Mammary epithelial cell (primary cell): Measurements from ENCODE around the gene GALNT18.

ENCODE experiments used
- EZH2 ChIP-seq: IDR thresholded peaks from 2 replicates; pipeline ENCODE4 v1.6.1; 2012; ENCODE audit warnings: low read length, inconsistent platforms, borderline replicate concordance
- TF ChIP-seq, protein P1 (sequence below), 2 donors: IDR thresholded peaks in 1 of 2; conservative IDR thresholded peaks in 1 of 2; 2 replicates each; pipeline ENCODE4 v1.5.1; 2011 to 2012; ENCODE audit warnings: inconsistent platforms in 2 of 2, low read length in 2 of 2, mild to moderate bottlenecking in 2 of 2, control low read depth in 1 of 2, low read depth in 1 of 2; ENCODE audit not compliant: insufficient read depth in 1 of 2; ENCODE audit errors: extremely low read depth in 1 of 2

DNA sequence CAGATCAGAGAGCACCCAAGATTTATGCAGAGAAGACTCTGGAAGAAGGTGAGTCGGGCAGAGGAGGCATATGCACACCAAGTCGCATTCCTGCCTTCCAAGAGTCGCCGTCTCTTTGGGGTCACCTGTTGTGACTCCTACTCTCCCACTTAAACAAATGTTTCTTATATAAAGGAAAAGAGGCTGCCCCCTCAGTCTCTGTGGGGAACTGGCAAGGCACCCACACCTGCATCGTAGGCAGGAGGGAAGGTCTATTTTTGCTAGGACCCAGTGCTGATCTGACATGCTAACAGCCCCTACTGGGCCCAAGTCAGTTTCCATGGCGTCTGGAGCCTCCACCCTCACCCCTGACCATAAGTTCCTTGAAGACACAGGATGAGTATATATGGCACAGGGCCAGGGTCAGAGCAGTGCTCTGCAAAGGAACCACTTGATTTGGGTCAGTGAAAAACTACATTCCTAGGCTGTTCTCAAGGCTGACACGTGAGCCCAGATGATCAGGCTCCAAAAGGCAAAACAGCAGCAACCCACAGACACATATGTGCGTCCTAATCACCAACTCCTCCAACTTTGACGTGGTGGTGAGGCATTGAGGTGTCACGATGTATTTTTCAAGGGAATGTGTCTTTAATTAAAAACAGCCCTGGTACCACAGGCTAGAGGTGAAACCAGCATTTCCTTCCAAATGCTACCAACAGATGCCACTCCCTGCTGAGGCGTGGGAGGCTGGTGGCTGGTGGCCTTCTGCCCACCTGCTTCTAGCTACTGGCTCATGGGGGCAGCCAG is 213.2 kb downstream of the GALNT18 start:
- no peak for TF ChIP-seq EZH2
- TF ChIP-seq, protein P1, sequence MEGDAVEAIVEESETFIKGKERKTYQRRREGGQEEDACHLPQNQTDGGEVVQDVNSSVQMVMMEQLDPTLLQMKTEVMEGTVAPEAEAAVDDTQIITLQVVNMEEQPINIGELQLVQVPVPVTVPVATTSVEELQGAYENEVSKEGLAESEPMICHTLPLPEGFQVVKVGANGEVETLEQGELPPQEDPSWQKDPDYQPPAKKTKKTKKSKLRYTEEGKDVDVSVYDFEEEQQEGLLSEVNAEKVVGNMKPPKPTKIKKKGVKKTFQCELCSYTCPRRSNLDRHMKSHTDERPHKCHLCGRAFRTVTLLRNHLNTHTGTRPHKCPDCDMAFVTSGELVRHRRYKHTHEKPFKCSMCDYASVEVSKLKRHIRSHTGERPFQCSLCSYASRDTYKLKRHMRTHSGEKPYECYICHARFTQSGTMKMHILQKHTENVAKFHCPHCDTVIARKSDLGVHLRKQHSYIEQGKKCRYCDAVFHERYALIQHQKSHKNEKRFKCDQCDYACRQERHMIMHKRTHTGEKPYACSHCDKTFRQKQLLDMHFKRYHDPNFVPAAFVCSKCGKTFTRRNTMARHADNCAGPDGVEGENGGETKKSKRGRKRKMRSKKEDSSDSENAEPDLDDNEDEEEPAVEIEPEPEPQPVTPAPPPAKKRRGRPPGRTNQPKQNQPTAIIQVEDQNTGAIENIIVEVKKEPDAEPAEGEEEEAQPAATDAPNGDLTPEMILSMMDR (conservative IDR thresholded peaks at IDR 0.05 in 1 of 2, IDR thresholded peaks at IDR 0.05 in 1 of 2; ENCODE audit: extremely low read depth in 1 of 2, insufficient read depth in 1 of 2, low read depth in 1 of 2, low read length in 2 of 2) = no peak
